Measurements from ENCODE around the gene MYO3B.

The MYO3B gene

GRCh38 chr2:170425281-170425751, 247.4 kb downstream of the MYO3B start:
- no peak for TF ChIP-seq EZH2phosphoT487 (IDR thresholded peaks at IDR 0.05; ENCODE audit: borderline replicate concordance, low read length)
- TF ChIP-seq CTCF (IDR thresholded peaks at IDR 0.05; ENCODE audit: low read depth, low read length, poor library complexity, severe bottlenecking): no peak
- Histone ChIP-seq H3K9me2 (replicated peaks; ENCODE audit: control insufficient read depth, low read length) (no peaks in the 10 kb centered on the region), H3K36me3 (ENCODE audit: control insufficient read depth, low read length) (no peaks in the 10 kb centered on the region), H3K9me3 (ENCODE audit: control insufficient read depth, insufficient read depth, low read length) (no peaks in the 10 kb centered on the region), H3K4me2 (ENCODE audit: low read length) (no peak overlapping the region), H3K27me3 (ENCODE audit: control insufficient read depth, low read length) (peaks cover 17% of the 10 kb centered on the region; the same call in 1 of the 2 replicates), H3K4me3 (ENCODE audit: low read length) (no peak overlapping the region), H4K20me1 (ENCODE audit: control insufficient read depth, insufficient read depth, low read depth, low read length) (no peaks in the 10 kb centered on the region), H3K79me2 (ENCODE audit: control insufficient read depth, low read length) (no peaks in the 10 kb centered on the region), H3K27ac (ENCODE audit: low read depth, low read length) (no peak overlapping the region), H3F3A (ENCODE audit: control insufficient read depth, insufficient read depth) (no peaks in the 10 kb centered on the region), H3K4me1 (ENCODE audit: control insufficient read depth, low read length) (no peaks in the 10 kb centered on the region)

GRCh38 chr2:170428868-170429267, 250.9 kb downstream of the MYO3B start:
- Histone ChIP-seq H3F3A (ENCODE audit: control insufficient read depth, insufficient read depth) (no peaks in the 10 kb centered on the region), H3K4me1 (ENCODE audit: control insufficient read depth, low read length) (no peaks in the 10 kb centered on the region), H3K79me2 (ENCODE audit: control insufficient read depth, low read length) (no peaks in the 10 kb centered on the region), H3K27ac (ENCODE audit: low read depth, low read length) (no peak overlapping the region), H3K9me3 (ENCODE audit: control insufficient read depth, insufficient read depth, low read length) (no peaks in the 10 kb centered on the region), H3K36me3 (ENCODE audit: control insufficient read depth, low read length) (no peaks in the 10 kb centered on the region), H4K20me1 (ENCODE audit: control insufficient read depth, insufficient read depth, low read depth, low read length) (no peaks in the 10 kb centered on the region), H3K27me3 (ENCODE audit: control insufficient read depth, low read length) (peaks cover 16% of the 10 kb centered on the region), H3K4me2 (ENCODE audit: low read length) (no peak overlapping the region), H3K4me3 (ENCODE audit: low read length) (no peak overlapping the region), H3K9me2 (replicated peaks; ENCODE audit: control insufficient read depth, low read length) (no peaks in the 10 kb centered on the region)
- TF ChIP-seq CTCF (IDR thresholded peaks at IDR 0.05; ENCODE audit: low read depth, low read length, poor library complexity, severe bottlenecking) (no peak), EZH2phosphoT487 (IDR thresholded peaks at IDR 0.05; ENCODE audit: borderline replicate concordance, low read length) (no peak)

GRCh38 chr2:170432823-170433222, 254.9 kb downstream of the MYO3B start:
- Histone ChIP-seq H4K20me1 (ENCODE audit: control insufficient read depth, insufficient read depth, low read depth, low read length) (no peaks in the 10 kb centered on the region), H3K9me2 (replicated peaks; ENCODE audit: control insufficient read depth, low read length) (no peaks in the 10 kb centered on the region), H3K79me2 (ENCODE audit: control insufficient read depth, low read length) (no peaks in the 10 kb centered on the region), H3K27ac (ENCODE audit: low read depth, low read length) (no peak overlapping the region), H3K4me1 (ENCODE audit: control insufficient read depth, low read length) (no peaks in the 10 kb centered on the region), H3K36me3 (ENCODE audit: control insufficient read depth, low read length) (no peaks in the 10 kb centered on the region), H3K4me3 (ENCODE audit: low read length) (no peak overlapping the region), H3K4me2 (ENCODE audit: low read length) (no peak overlapping the region), H3K9me3 (ENCODE audit: control insufficient read depth, insufficient read depth, low read length) (no peaks in the 10 kb centered on the region), H3F3A (ENCODE audit: control insufficient read depth, insufficient read depth) (no peaks in the 10 kb centered on the region), H3K27me3 (ENCODE audit: control insufficient read depth, low read length) (peaks cover 19% of the 10 kb centered on the region)
- no peak for TF ChIP-seq CTCF (IDR thresholded peaks at IDR 0.05; ENCODE audit: low read depth, low read length, poor library complexity, severe bottlenecking)
- TF ChIP-seq EZH2phosphoT487 (IDR thresholded peaks at IDR 0.05; ENCODE audit: borderline replicate concordance, low read length): no peak

All from DOHH2 (cell line).